HPDE6-E6E7 (cell line): ENCODE results near the gene CFAP46.
"Not testable (repeated sequence)": the region's sequence is repeated elsewhere in the genome, so short reads cannot be mapped to it uniquely, and the experiment has no call there.

ENCODE experiments used
- DNase-seq: peaks from one replicate; pipeline ENCODE4 v3.0.0; 2011; ENCODE audit warnings: missing footprints; ENCODE audit errors: extremely low spot score

CFAP46 gene

GRCh38 chr10:132899054-132899750, 43.2 kb downstream of the CFAP46 start:
- DNase-seq = no peak

GRCh38 chr10:132898391-132899053, 43.8 kb downstream of the CFAP46 start:
- DNase-seq = no peak

- DNase-seq = no peak
Measured at GRCh38 chr10:132897516-132898381, 44.6 kb downstream of the CFAP46 start.

- not testable (repeated sequence) for DNase-seq
Measured at GRCh38 chr10:132893786-132894185, 48.6 kb downstream of the CFAP46 start.

- DNase-seq = no peak
Measured at GRCh38 chr10:132893090-132893489, 49.3 kb downstream of the CFAP46 start.

GRCh38 chr10:132892004-132892403, 50.4 kb downstream of the CFAP46 start:
- DNase-seq = no peak

GRCh38 chr10:132891368-132891767, 51.0 kb downstream of the CFAP46 start:
- DNase-seq = no peak

- DNase-seq = no peak
Measured at GRCh38 chr10:132890301-132890700, 52.1 kb downstream of the CFAP46 start.

- no peak for DNase-seq
Measured at GRCh38 chr10:132889556-132889955, 52.8 kb downstream of the CFAP46 start.

GRCh38 chr10:132888898-132889490, 53.4 kb downstream of the CFAP46 start:
- no peak for DNase-seq

GRCh38 chr10:132888446-132888845, 53.9 kb downstream of the CFAP46 start:
- DNase-seq = not testable (repeated sequence)

- DNase-seq = no peak
Measured at GRCh38 chr10:132886211-132887099, 55.9 kb downstream of the CFAP46 start.

GRCh38 chr10:132885451-132886210, 56.7 kb downstream of the CFAP46 start:
- no peak for DNase-seq

GRCh38 chr10:132884691-132885271, 57.6 kb downstream of the CFAP46 start:
- DNase-seq = no peak

- DNase-seq = no peak
Measured at GRCh38 chr10:132884041-132884440, 58.3 kb downstream of the CFAP46 start.

GRCh38 chr10:132883391-132883881, 58.9 kb downstream of the CFAP46 start:
- no peak for DNase-seq

GRCh38 chr10:132882069-132882951, 60.1 kb downstream of the CFAP46 start:
- no peak for DNase-seq

GRCh38 chr10:132881186-132881920, 61.0 kb downstream of the CFAP46 start:
- no peak for DNase-seq
